Caco-2 (cell line): ENCODE measurements around the gene NELFCD. TPM values are rescaled to one million over a fixed set of nuclear protein-coding genes. Genes with fewer than 3 reads are reported as not detected.
"Not testable (repeated sequence)": the region's sequence is repeated elsewhere in the genome, so short reads cannot be mapped to it uniquely, and the experiment has no call there.

Source experiments
- BruUV-seq: library from RNA; stranded (reverse); fragments of 400-500 nt; replicated peaks from 2 replicates; lab custom pipeline; 2021; lab: Mats Ljungman, UMichigan
- CTCF ChIA-PET: fragments of 300-600 bp; sonication (Branson Sonifier 250); formaldehyde crosslinking; loops from one replicate; lab custom pipeline; 2022; ENCODE audit warnings: antibody characterized with exemption; lab: Charles Lee
- POLR2A ChIA-PET: fragments of 300-600 bp; sonication (Branson Sonifier 250); formaldehyde crosslinking; loops from one replicate; lab custom pipeline; 2022; ENCODE audit warnings: antibody characterized with exemption; lab: Charles Lee
- DNase-seq, 2 experiments: peaks; one replicate each; pipeline versions ENCODE4 v3.0.0 to v3.0.0-alpha.2; 2020 to 2022
- H3K27me3 ChIP-seq: replicated peaks from 2 replicates; pipeline ENCODE4 v1.6.0; 2011; ENCODE audit warnings: low read length; ENCODE audit not compliant: control insufficient read depth, insufficient read depth
- H3K36me3 ChIP-seq: 2 replicates; pipeline ENCODE4 v1.5.1; 2011; ENCODE audit warnings: low read length; ENCODE audit not compliant: control insufficient read depth, insufficient read depth
- H3K4me1 ChIP-seq: fragments of 250-450 bp; sonication (Bioruptor Pico); 2 replicates; pipeline ENCODE4 v1.5.1; 2020; ENCODE audit warnings: mild to moderate bottlenecking
- H3K4me3 ChIP-seq: 2 replicates; pipeline ENCODE4 v1.5.1; 2011; ENCODE audit warnings: low read depth, mild to moderate bottlenecking, control low read depth, low read length
- H3K9me3 ChIP-seq: fragments of 250-450 bp; sonication (Bioruptor Pico); 2 replicates; pipeline ENCODE4 v1.5.1; 2020; ENCODE audit warnings: mild to moderate bottlenecking, moderate library complexity
- H3K27ac Mint-ChIP-seq: one replicate; pipeline ENCODE4 v1.8.0; 2022; ENCODE audit warnings: mixed read lengths; ENCODE audit not compliant: unreplicated experiment
- H3K27me3 Mint-ChIP-seq: one replicate; pipeline ENCODE4 v1.8.0; 2022; ENCODE audit warnings: mixed read lengths; ENCODE audit not compliant: insufficient read depth, unreplicated experiment
- H3K36me3 Mint-ChIP-seq: one replicate; pipeline ENCODE4 v1.8.0; 2022; ENCODE audit warnings: mild to moderate bottlenecking, mixed read lengths; ENCODE audit not compliant: insufficient read depth, unreplicated experiment
- H3K4me1 Mint-ChIP-seq: one replicate; pipeline ENCODE4 v1.8.0; 2022; ENCODE audit warnings: low read depth, mixed read lengths; ENCODE audit not compliant: unreplicated experiment
- H3K4me3 Mint-ChIP-seq: one replicate; pipeline ENCODE4 v1.8.0; 2022; ENCODE audit warnings: mild to moderate bottlenecking, moderate library complexity, mixed read lengths; ENCODE audit not compliant: unreplicated experiment
- H3K9me3 Mint-ChIP-seq: one replicate; pipeline ENCODE4 v1.8.0; 2022; ENCODE audit warnings: mixed read lengths; ENCODE audit not compliant: unreplicated experiment
- CTCF ChIP-seq, 2 experiments: fragments of 200-600 bp in 1 of 2; IDR thresholded peaks; 1 replicate in 1 of 2; 2 replicates in 1 of 2; pipeline versions ENCODE4 v1.5.1 to v1.8.0; 2011 to 2022; ENCODE audit warnings: antibody characterized with exemption in 1 of 2, control low read depth in 1 of 2, inconsistent platforms in 1 of 2, low read depth in 1 of 2, low read length in 1 of 2, mild to moderate bottlenecking in 1 of 2, moderate library complexity in 1 of 2; ENCODE audit not compliant: insufficient read depth in 1 of 2, severe bottlenecking in 1 of 2, unreplicated experiment in 1 of 2
- intact Hi-C: fragments of 100-400 bp; cut with micrococcal nuclease; formaldehyde crosslinking; loops from one replicate; pipeline ENCODE4 v1.10.0; 2022; ENCODE audit not compliant: unreplicated experiment
- total RNA-seq: library from RNA; stranded (reverse); gene quantifications from 2 replicates; pipeline ENCODE4 v1.2.3, GENCODE V29; 2022

The NELFCD gene
- total RNA-seq, 1 experiment from 2014 or later, result 230 TPM

GRCh38 chr20:59008715-59009336, 27.8 kb downstream of the NELFCD start:
- peaks cover 7% of the 10 kb centered on the region for H3K36me3 Mint-ChIP-seq
- no peaks in the 10 kb centered on the region for H3K27me3 ChIP-seq
- BruUV-seq, result no TSS peak
- TF ChIP-seq CTCF (IDR thresholded peaks at IDR 0.05; ENCODE audit: insufficient read depth in 1 of 2, low read depth in 1 of 2, low read length in 1 of 2, severe bottlenecking in 1 of 2, unreplicated experiment in 1 of 2), result no peak
- H3K36me3 ChIP-seq, result no peaks in the 10 kb centered on the region
- H3K4me1 Mint-ChIP-seq, result peaks cover 19% of the 10 kb centered on the region
- DNase-seq, result no peak
- intact Hi-C loops, result no loop called here
- H3K4me3 ChIP-seq, result no peak overlapping the region
- no peaks in the 10 kb centered on the region for H3K27me3 Mint-ChIP-seq
- H3K4me3 Mint-ChIP-seq, result no peak overlapping the region
- no peak overlapping the region for H3K27ac Mint-ChIP-seq
- POLR2A ChIA-PET, result interaction anchor here (1.6 kb wide), 1 partner anchor 23 kb away, joined by 13 read pairs; the partner anchor contains the start of gene ATP5F1E
- peaks cover 24% of the 10 kb centered on the region for H3K4me1 ChIP-seq
- CTCF ChIA-PET, result interaction anchor here (0.5 to 1.2 kb wide), 3 partner anchors 15 to 782 kb away, joined by 3 to 8 read pairs (median 4); no protein-coding TSS in a partner anchor
- no peaks in the 10 kb centered on the region for H3K9me3 ChIP-seq
- H3K9me3 Mint-ChIP-seq, result no peaks in the 10 kb centered on the region

- H3K9me3 Mint-ChIP-seq, result no peaks in the 10 kb centered on the region
- ChIA-PET POLR2A (no interaction called here), CTCF (no interaction called here)
- Histone ChIP-seq H3K27me3 (no peaks in the 10 kb centered on the region), H3K9me3 (no peaks in the 10 kb centered on the region), H3K36me3 (no peaks in the 10 kb centered on the region), H3K4me1 (peaks cover 19% of the 10 kb centered on the region), H3K4me3 (no peak overlapping the region)
- no peak overlapping the region for H3K4me3 Mint-ChIP-seq
- H3K27me3 Mint-ChIP-seq, result no peaks in the 10 kb centered on the region
- no peak for TF ChIP-seq CTCF (IDR thresholded peaks at IDR 0.05; ENCODE audit: insufficient read depth in 1 of 2, low read depth in 1 of 2, low read length in 1 of 2, severe bottlenecking in 1 of 2, unreplicated experiment in 1 of 2)
- H3K4me1 Mint-ChIP-seq, result peaks cover 13% of the 10 kb centered on the region
- DNase-seq, result no peak
- intact Hi-C loops, result no loop called here
- H3K36me3 Mint-ChIP-seq, result no peaks in the 10 kb centered on the region
- BruUV-seq, result no TSS peak
- H3K27ac Mint-ChIP-seq, result no peak overlapping the region
Observed at GRCh38 chr20:59010321-59010994, 29.4 kb downstream of the NELFCD start.

- no TSS peak for BruUV-seq
- H3K4me1 ChIP-seq, result peaks cover 18% of the 10 kb centered on the region
- ChIA-PET POLR2A (interaction anchor here (1.0 kb wide), 1 partner anchor 21 kb away, joined by 4 read pairs; the partner anchor contains the start of gene ATP5F1E), CTCF (interaction anchor here (0.6 kb wide), 1 partner anchor 211 kb away, joined by 3 read pairs; no protein-coding TSS in a partner anchor)
- Mint-ChIP-seq H3K9me3 (no peaks in the 10 kb centered on the region), H3K27me3 (no peaks in the 10 kb centered on the region), H3K27ac (no peak overlapping the region), H3K4me1 (peaks cover 16% of the 10 kb centered on the region), H3K4me3 (no peak overlapping the region), H3K36me3 (no peaks in the 10 kb centered on the region)
- intact Hi-C loops, result no loop called here
- no peaks in the 10 kb centered on the region for H3K27me3 ChIP-seq
- no peaks in the 10 kb centered on the region for H3K36me3 ChIP-seq
- no peaks in the 10 kb centered on the region for H3K9me3 ChIP-seq
- no peak overlapping the region for H3K4me3 ChIP-seq
- no peak for DNase-seq
- no peak for TF ChIP-seq CTCF (IDR thresholded peaks at IDR 0.05; ENCODE audit: insufficient read depth in 1 of 2, low read depth in 1 of 2, low read length in 1 of 2, severe bottlenecking in 1 of 2, unreplicated experiment in 1 of 2)
Observed at GRCh38 chr20:59010995-59011873, 30.2 kb downstream of the NELFCD start.

GRCh38 chr20:59011874-59012157, 30.8 kb downstream of the NELFCD start:
- H3K36me3 ChIP-seq, H3K4me3 ChIP-seq, H3K9me3 ChIP-seq, H3K4me3 Mint-ChIP-seq, H3K27me3 Mint-ChIP-seq, DNase-seq, BruUV-seq, intact Hi-C loops, CTCF ChIA-PET, H3K9me3 Mint-ChIP-seq, H3K27me3 ChIP-seq, H3K27ac Mint-ChIP-seq, H3K36me3 Mint-ChIP-seq: not testable (repeated sequence)
- peaks cover 21% of the 10 kb centered on the region for H3K4me1 Mint-ChIP-seq
- H3K4me1 ChIP-seq, result peaks cover 21% of the 10 kb centered on the region
- POLR2A ChIA-PET, result interaction anchor here (1.0 kb wide), 1 partner anchor 20 kb away, joined by 4 read pairs; the partner anchor contains the start of gene ATP5F1E
